ENCODE results near the gene TEX50.

DNA sequence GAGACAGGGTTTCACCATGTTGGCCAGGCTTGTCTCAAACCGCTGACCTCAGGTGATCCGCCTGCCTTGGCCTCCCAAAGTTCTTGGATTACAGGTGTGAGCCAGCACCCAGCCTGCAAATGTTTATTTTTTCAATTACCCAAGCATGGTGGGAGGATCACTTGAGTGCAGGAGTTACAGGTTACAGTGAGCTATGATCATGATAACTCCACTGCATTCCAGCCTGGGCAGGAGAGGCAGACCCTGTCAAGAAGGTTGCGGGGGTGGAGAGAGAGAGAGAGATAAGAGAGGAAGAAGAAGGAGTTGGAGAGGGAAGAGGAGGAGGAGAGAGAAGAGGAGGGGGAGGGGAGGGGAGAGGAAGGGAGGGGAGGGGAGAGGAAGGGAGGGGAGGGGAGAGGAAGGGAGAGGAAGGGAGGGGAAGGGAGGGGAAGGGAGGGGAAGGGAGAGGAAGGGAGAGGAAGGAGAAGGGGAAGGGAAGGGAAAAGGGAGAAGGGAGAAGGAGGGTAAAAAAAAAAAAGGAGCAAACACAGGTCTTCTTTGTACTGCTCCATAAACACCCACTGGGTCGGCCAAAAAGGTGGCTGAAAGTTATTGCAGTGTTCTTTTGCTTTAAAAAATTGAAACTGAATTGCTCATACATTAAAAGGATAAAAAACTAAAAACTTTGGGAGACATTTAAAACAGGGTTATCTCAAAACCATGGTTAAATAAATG lies 26.5 kb upstream of the TEX50 start:
- no peak for TF ChIP-seq CTCF (IDR thresholded peaks at IDR 0.05)
- TF ChIP-seq POLR2AphosphoS5 (IDR thresholded peaks at IDR 0.05): no peak
- no peak for TF ChIP-seq POLR2A (IDR thresholded peaks at IDR 0.05)

Measured in prostate gland (tissue), 2 donors.